Endothelial cell (in vitro differentiated cells): Measurements from ENCODE around the gene PAAF1. TPM values are rescaled to one million over a fixed set of nuclear protein-coding genes. Genes with fewer than 3 reads are reported as not detected.

Source experiments
- DNase-seq: peaks from one replicate; pipeline ENCODE4 v3.0.0; 2021; ENCODE audit warnings: low spot score
- H3K27ac Mint-ChIP-seq: one replicate; pipeline ENCODE4 v1.8.0; 2021; ENCODE audit warnings: mixed read lengths, inconsistent platforms; ENCODE audit not compliant: unreplicated experiment
- H3K27me3 Mint-ChIP-seq: one replicate; pipeline ENCODE4 v1.8.0; 2021; ENCODE audit warnings: mild to moderate bottlenecking, moderate library complexity, mixed read lengths, inconsistent platforms; ENCODE audit not compliant: unreplicated experiment
- H3K36me3 Mint-ChIP-seq: one replicate; pipeline ENCODE4 v1.8.0; 2021; ENCODE audit warnings: mild to moderate bottlenecking, low read depth, mixed read lengths, inconsistent platforms; ENCODE audit not compliant: unreplicated experiment
- H3K4me1 Mint-ChIP-seq: one replicate; pipeline ENCODE4 v1.8.0; 2021; ENCODE audit warnings: mild to moderate bottlenecking, mixed read lengths, inconsistent platforms; ENCODE audit not compliant: unreplicated experiment
- H3K4me3 Mint-ChIP-seq: one replicate; pipeline ENCODE4 v1.8.0; 2021; ENCODE audit warnings: mild to moderate bottlenecking, mixed read lengths, inconsistent platforms; ENCODE audit not compliant: unreplicated experiment
- H3K9me3 Mint-ChIP-seq: one replicate; pipeline ENCODE4 v1.8.0; 2021; ENCODE audit warnings: mixed read lengths, inconsistent platforms; ENCODE audit not compliant: unreplicated experiment
- CTCF ChIP-seq: fragments of 200-600 bp; sonication (generic); IDR thresholded peaks from one replicate; pipeline ENCODE4 v1.5.0; 2021; ENCODE audit warnings: antibody characterized with exemption; ENCODE audit not compliant: unreplicated experiment
- total RNA-seq: library from RNA; stranded (reverse); fragmentation: NEBNext Ultra II Directional; extraction: Animal tissue kit (Norgen Biotek cat#: 25700); gene quantifications from one replicate; pipeline ENCODE4 v1.2.1, GENCODE V29; 2021; ENCODE audit not compliant: unreplicated experiment

The PAAF1 gene
- total RNA-seq, 1 donor from 2014 or later: 20.3 TPM

GRCh38 chr11:73851046-73851764 is 25.6 kb upstream of the PAAF1 start:
- Mint-ChIP-seq H3K36me3 (no peaks in the 10 kb centered on the region), H3K4me1 (no peaks in the 10 kb centered on the region), H3K9me3 (no peaks in the 10 kb centered on the region), H3K27me3 (no peaks in the 10 kb centered on the region), H3K4me3 (no peak overlapping the region), H3K27ac (no peak overlapping the region)
- DNase-seq: no peak
- no peak for TF ChIP-seq CTCF

GRCh38 chr11:73852049-73852448 is 24.8 kb upstream of the PAAF1 start:
- H3K4me3 Mint-ChIP-seq: no peak overlapping the region
- no peaks in the 10 kb centered on the region for H3K9me3 Mint-ChIP-seq
- H3K4me1 Mint-ChIP-seq: no peaks in the 10 kb centered on the region
- TF ChIP-seq CTCF: no peak
- no peaks in the 10 kb centered on the region for H3K27me3 Mint-ChIP-seq
- no peak overlapping the region for H3K27ac Mint-ChIP-seq
- no peak for DNase-seq
- H3K36me3 Mint-ChIP-seq: no peaks in the 10 kb centered on the region

GRCh38 chr11:73854680-73855079 is 22.1 kb upstream of the PAAF1 start:
- H3K4me1 Mint-ChIP-seq: no peaks in the 10 kb centered on the region
- no peaks in the 10 kb centered on the region for H3K36me3 Mint-ChIP-seq
- no peaks in the 10 kb centered on the region for H3K9me3 Mint-ChIP-seq
- no peak for DNase-seq
- H3K27ac Mint-ChIP-seq: no peak overlapping the region
- no peak overlapping the region for H3K4me3 Mint-ChIP-seq
- TF ChIP-seq CTCF: no peak
- H3K27me3 Mint-ChIP-seq: no peaks in the 10 kb centered on the region

- H3K27ac Mint-ChIP-seq: no peak overlapping the region
- no peaks in the 10 kb centered on the region for H3K9me3 Mint-ChIP-seq
- TF ChIP-seq CTCF: no peak
- no peaks in the 10 kb centered on the region for H3K27me3 Mint-ChIP-seq
- no peaks in the 10 kb centered on the region for H3K4me1 Mint-ChIP-seq
- no peaks in the 10 kb centered on the region for H3K36me3 Mint-ChIP-seq
- H3K4me3 Mint-ChIP-seq: no peak overlapping the region
- DNase-seq: no peak
These were observed 20.7 kb upstream of the PAAF1 start for GRCh38 chr11:73856031-73856567.

- Mint-ChIP-seq H3K9me3 (no peaks in the 10 kb centered on the region), H3K4me3 (no peak overlapping the region), H3K36me3 (peaks cover 14% of the 10 kb centered on the region), H3K27me3 (peaks cover 2% of the 10 kb centered on the region), H3K4me1 (no peaks in the 10 kb centered on the region), H3K27ac (no peak overlapping the region)
- no peak for DNase-seq
- no peak for TF ChIP-seq CTCF
These were observed 17.1 kb upstream of the PAAF1 start for GRCh38 chr11:73859671-73860070.
